GM19193 (cell line): ENCODE results near the gene GBA3.

Experiments
- POLR2A ChIP-seq: IDR thresholded peaks from 4 replicates; pipeline ENCODE4 v1.6.1; 2011; ENCODE audit not compliant: insufficient read depth, insufficient read length; ENCODE audit errors: extremely low read depth

The GBA3 gene

DNA sequence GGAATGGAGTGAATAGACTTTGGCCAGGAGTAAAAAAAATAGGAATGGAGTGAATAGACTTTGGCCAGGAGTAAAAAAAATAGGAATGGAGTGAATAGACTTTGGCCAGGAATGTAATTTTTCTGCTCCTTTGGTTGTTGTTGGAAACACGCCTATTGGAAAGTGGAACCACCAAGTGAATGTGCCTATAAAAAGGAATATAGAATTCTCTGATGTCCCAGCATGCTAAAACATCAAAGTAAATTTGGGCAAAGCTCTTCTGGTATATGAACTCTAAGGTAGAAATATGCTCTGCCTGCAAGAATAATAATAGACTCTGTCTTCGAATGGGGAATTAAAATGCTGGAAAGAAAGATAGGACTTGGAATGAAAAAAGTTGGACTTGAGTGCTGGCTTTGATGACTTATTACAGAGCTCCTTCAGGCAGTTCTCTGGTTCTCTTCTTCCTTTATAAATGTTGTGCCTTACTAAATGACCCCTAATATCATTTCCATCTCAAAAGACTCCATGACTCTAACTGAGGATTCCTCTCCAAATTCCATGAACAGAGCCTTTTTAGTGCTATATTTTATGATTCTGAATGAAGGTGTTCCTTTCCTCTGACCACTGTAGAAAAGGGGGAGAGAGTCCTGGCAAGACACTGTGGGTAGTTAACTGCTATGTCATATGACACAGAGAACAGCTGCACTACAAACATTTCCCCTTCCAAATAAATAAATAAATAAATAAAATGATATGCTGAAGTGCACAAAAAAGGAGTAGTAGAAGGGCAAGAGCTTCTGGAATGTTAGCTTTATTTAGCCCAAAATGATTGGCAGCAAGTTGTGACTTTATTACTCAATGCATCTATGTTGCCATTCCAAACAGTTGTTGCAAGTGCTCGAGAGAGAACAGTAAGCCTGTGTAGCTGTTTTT is 13.5 kb upstream of the GBA3 start:
- no peak for TF ChIP-seq POLR2A

DNA sequence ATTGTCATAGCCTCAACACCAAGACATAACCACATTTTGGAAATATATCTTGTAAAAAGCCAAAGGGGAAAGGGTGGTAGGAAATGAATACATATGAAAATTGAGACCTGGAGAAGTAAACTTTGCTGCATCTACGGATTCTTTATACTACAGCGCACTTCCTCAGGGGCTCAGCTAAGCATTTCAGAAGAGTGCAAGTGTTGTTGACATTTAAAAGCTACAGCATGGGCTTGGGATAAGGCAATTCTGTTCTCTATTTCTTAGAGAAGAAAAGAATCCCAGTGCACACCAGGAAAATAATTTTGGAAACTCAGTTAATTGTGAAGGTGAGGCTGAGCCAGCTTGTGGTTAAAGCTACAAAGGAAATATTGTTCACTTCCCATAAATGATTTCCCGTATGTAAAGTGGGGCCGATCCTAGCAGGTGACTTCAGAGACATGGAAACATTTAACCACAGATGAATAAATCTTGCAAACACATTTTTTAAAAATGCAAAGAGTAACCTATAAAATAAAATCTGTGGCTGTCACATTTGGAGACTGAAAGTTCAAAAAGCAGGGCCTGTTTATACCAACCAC is 12.6 kb upstream of the GBA3 start:
- no peak for TF ChIP-seq POLR2A

DNA sequence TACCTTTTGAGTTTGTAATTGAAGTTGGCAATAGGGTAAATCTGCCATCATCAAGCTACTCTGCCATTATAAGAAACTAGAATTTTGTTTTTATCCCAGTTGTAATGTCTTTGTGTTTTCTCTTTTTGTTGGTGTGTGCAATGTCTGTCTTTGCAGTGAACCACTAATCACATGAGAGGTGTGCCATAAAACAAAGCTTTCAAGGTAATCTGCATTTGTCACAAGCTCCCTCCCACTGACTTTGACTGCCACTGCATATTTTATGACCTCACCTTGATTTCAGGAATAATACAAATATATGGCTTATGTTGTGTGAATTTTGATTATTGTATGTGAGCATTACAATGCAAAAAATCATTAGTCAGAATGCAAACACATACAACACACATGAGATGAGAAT is 9.0 kb upstream of the GBA3 start:
- no peak for TF ChIP-seq POLR2A

DNA sequence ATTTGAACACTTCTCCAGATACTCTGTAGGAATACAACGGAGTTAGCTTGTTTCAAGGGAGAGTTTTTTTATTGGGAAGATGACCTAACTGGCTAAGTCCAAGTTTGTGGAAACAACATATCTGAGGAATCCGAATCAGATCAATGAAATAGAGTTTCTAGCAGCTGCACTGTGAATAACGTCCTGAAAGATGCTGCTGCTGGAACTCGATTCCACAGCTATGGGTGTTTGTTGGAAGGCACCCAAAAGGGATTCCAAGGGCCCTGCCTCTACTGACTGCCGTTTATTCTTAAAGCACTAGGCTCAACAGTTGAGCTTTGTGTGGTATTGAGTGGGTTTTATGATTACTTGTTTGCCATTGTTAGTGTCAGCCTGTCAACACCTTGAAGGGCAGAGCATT is 6.6 kb upstream of the GBA3 start:
- no peak for TF ChIP-seq POLR2A

DNA sequence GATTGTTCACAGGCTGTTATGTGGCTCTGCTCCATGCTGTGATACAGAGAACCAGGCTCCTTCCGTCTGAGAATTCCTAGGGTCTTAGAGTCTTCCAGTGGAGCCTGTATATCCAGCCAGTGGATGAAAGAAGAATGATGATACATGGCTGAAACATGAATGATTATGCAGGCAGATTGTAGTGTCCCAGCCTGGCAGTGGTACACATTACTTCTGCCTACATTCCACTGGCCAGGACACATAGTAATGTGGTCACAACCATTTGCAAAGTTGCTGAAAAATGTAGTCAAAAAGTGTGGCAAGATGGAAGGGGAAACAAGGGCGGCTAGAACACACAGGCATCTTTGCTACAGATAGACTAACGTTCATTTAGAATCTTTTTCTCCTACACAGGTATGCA is 4.5 kb upstream of the GBA3 start:
- TF ChIP-seq POLR2A: no peak

DNA sequence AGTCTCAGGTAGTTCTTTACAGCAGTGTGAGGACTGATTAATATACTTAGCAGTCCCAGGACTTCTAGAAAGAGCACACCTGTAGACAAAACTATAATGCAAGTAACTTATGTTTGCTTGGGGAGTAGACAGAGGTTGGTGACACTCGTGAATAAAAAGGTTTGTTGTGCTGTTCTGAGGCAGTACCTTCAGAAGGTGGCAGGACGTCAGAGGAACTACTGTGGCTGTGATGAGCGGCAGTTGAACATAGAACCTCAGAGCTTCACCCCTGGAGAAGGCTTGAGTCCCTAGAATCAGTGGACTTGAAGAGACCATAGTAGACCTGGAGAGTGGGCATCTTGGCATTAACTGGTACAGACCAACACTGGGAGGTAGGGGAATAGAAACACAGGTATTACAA is 3.3 kb upstream of the GBA3 start:
- TF ChIP-seq POLR2A: no peak

DNA sequence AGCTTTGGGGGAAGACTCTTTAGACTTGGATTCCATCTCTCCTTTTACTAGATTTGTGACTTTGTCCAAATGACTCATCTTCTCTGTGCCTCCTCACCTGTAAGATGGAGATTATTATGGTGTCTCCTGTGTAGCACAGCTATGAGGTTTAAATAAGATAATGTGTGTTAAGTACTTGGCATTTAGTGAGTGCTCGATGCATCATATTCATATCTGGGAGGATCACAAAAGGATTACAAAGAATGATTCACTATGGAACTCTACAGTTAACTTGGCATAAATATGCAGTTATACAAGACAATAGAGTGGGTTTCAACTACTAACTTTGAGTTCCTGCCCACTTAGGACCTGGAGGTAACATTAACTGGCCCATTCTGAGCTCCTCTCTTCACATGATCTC is 2.3 kb downstream of the GBA3 start:
- no peak for TF ChIP-seq POLR2A

DNA sequence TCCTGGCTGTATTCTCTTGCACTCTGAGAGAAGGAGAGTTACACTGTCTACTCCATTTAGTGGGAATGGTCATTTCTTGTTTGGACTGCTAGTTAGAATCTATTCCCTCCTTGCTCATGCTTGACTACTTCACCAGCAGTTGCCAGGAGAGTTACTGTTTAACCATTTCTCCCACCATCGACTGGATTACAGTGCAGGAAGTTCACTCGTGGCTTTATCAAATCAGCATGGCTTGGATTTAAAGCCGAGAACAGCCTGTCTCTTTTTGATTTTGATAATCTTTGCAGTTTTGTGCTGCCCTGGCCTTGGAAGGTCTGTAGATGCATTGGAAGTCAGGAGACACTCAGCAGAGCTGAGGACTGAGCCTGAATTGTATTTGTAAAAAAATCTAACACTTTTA is 3.2 kb downstream of the GBA3 start:
- TF ChIP-seq POLR2A: no peak

DNA sequence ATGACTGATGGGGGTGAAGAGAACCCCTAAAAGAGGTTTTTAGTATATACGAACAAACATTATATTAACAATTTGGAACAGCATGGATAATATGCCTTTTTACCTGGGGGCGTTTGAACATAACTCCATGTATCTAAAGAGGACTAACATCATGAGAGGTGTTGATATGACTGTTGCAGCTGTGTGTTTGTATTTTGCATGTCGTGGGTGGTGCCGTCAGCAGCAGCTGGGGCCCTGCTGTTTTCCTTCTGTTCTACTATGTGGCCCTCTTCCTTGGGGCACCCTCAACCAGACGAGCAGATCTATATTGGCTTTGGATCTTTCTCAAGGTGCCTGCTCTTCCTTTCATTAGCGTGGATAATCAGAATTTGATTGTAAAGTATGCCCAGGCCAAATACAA is 11.2 kb downstream of the GBA3 start:
- no peak for TF ChIP-seq POLR2A

DNA sequence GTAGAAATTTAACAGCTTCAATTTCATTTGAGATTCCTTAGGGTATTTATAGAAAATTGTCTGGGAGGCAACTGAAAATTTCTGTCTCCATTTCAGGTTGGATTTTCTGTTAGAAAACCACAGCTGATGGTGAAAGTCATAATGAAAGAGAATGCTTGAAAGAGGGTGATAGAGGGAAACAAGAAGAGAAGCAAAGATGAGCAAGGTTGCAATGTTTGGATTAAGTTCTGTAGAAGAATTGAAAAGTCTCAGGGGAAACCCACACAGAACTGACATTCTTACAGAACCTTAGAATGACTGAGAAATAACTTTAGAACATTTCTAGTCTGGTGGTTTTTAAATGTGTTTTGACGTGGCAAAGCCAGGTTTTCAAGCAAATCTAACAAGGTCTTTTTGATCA is 14.7 kb downstream of the GBA3 start:
- TF ChIP-seq POLR2A: no peak

DNA sequence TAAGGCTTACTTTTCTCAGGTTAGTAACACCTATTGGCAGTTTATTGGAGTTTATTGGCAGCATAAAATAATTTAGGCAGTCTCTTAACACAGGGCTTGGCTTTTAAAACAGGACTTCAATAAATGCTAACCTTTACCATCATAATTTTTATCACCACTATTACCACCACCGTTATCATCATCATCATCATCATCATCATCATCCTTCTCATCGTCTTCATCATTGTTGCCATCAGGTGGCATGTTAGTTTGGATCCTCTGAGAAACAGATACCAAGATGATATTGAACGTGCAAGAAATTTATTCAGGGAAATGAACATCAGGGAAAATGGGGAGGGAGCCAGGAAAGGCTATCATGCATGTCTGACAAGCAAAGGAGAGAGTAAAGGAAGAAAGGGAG is 16.2 kb downstream of the GBA3 start:
- TF ChIP-seq POLR2A: no peak

DNA sequence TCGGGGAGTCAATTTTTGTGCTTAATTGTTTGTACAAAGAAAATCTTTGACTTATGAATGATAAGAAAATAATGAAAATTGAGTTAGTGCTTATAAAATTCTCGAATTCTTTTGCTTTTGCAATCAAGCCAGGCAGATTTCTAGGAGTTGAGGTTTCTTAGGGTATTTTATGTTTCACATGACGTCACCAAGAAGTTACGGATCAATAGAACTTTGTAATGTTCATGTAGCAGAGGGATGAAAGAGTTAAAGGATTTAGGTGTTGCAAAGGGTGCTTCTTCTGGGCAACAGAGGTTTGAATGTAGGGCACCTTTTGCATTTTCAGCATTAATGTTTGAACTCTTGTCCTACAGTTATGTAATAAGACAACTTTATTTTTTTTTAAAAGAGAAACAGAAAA is 19.4 kb downstream of the GBA3 start:
- TF ChIP-seq POLR2A: no peak

DNA sequence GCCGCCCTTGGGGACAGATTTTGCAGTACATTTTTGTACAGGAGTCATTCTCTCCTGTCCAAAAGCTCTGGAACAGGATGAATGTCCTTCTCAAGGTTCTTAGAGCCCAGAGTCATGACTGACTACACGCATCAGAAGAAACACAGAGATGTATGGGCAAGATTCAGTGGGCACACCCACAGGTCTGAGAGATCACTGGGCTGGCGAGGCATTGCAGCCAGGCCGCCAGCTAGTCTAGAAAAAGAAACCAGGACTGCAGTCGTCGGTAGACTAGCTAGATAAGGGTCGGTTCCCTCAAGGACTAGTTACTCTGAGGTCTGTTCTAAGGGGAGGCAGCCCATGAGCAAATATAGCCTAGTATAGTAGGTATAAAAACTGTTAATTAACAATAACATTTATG is 19.8 kb downstream of the GBA3 start:
- TF ChIP-seq POLR2A: no peak

DNA sequence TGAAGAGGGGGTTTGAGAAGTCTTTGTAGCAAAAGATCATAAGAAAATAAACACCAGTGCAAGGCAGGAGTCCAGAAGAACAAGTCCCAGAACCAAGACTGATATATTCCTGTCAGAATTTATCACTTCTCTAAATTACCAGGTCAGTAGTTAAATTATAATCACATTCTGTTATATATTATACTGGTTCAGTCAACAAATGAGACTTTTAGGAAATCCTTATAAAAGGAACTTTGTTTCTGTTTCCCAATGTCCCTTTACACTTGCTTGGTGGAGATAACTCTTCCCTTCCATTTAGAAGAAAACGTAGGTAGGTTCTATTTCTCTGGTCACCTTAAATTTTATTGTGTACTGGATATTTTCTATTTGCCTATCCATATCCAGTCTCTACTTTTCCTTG is 21.1 kb downstream of the GBA3 start:
- no peak for TF ChIP-seq POLR2A

DNA sequence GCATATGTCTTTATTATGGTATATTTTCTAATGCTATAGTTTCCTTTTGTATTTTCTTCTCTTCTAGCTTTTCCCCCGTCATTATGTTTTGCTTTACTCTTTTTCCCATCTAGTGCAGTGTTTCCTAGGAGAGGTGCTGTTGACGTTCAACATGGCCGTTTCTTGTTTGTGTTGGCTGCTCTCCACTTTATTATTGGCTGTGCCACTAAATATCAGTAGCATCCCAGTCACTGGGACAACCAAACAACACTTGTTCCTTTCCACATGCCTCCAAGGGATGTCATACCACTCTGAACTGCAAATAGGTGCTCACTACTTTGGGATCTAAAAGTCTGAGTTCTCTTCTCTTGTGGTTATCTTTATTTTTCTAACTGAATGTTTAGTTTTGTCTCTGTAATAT is 26.5 kb downstream of the GBA3 start:
- TF ChIP-seq POLR2A: no peak

DNA sequence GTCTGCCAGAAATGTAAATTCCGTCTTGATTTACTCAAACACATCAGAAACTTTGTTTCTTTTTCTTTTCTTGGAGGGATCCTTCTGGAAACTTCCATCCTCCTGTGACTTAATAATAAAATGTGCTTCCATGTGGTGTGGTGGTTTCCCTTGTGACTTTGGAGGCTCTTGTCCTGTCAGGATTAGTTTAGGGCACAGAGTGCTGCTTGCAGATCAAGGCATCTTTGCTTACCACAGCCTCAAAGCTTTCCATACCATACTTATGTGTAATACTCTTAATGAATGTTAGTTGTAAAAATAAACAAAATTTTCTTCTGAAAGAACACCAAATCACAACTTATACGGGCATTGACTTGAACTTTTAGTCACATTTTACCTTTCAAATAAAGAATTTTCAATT is 27.4 kb downstream of the GBA3 start:
- no peak for TF ChIP-seq POLR2A
